ENCODE data around the gene JAKMIP2. TPM values are rescaled to one million over a fixed set of nuclear protein-coding genes. Genes with fewer than 3 reads are reported as not detected.

The JAKMIP2 gene
- total RNA-seq, 1 experiment from 2014 or later: 67.4 TPM

DNA sequence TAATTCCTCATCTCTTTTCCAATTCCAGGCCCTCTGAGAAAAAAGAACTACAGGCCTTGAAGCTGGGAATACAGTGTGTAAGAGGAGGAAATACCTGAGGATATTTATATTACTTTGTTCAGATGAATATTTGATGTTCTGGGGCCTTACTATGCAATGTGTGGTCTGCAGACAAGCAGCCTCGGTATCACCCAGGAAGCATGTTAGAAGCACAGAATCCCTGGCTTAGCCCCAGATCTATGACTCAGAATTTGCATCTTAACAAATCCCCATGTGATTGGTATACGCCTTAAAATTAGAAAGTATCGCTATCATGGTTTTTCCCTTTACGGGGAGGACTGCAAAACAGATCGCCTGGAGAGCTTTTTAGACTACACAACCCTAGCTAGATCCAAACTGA, 121.0 kb downstream of the JAKMIP2 start:
- TF ChIP-seq, protein P1, sequence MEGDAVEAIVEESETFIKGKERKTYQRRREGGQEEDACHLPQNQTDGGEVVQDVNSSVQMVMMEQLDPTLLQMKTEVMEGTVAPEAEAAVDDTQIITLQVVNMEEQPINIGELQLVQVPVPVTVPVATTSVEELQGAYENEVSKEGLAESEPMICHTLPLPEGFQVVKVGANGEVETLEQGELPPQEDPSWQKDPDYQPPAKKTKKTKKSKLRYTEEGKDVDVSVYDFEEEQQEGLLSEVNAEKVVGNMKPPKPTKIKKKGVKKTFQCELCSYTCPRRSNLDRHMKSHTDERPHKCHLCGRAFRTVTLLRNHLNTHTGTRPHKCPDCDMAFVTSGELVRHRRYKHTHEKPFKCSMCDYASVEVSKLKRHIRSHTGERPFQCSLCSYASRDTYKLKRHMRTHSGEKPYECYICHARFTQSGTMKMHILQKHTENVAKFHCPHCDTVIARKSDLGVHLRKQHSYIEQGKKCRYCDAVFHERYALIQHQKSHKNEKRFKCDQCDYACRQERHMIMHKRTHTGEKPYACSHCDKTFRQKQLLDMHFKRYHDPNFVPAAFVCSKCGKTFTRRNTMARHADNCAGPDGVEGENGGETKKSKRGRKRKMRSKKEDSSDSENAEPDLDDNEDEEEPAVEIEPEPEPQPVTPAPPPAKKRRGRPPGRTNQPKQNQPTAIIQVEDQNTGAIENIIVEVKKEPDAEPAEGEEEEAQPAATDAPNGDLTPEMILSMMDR (conservative IDR thresholded peaks at IDR 0.05; ENCODE audit: low read depth, low read length): no peak
- TF ChIP-seq EZH2 (IDR thresholded peaks at IDR 0.05; ENCODE audit: borderline replicate concordance, low read depth, low read length, poor library complexity, severe bottlenecking): no peak
- ChIA-PET CTCF (no interaction called here), POLR2A (ENCODE audit: low non-redundant PET) (no interaction called here)
- Histone ChIP-seq H3K36me3 (ENCODE audit: insufficient read depth, low read length, poor library complexity, severe bottlenecking) (peaks cover 72% of the 10 kb centered on the region), H3K4me3 (ENCODE audit: low read depth, low read length, poor library complexity, severe bottlenecking) (no peak overlapping the region), H3K9me3 (ENCODE audit: low read depth, low read length, poor library complexity, severe bottlenecking) (peaks cover 3% of the 10 kb centered on the region), H3K27me3 (replicated peaks; ENCODE audit: insufficient read depth, low read depth, low read length, poor library complexity) (no peaks in the 10 kb centered on the region), H3K4me1 (ENCODE audit: insufficient read depth, low read length, poor library complexity, severe bottlenecking) (peaks cover 7% of the 10 kb centered on the region), H3K27ac (ENCODE audit: low read depth, low read length, poor library complexity, severe bottlenecking) (no peak overlapping the region)
- BruUV-seq (replicated peaks): no TSS peak
- DNase-seq (ENCODE audit: low spot score): peak; percentile 66
- intact Hi-C loops (cut with micrococcal nuclease; ENCODE audit: unreplicated experiment): no loop called here

DNA sequence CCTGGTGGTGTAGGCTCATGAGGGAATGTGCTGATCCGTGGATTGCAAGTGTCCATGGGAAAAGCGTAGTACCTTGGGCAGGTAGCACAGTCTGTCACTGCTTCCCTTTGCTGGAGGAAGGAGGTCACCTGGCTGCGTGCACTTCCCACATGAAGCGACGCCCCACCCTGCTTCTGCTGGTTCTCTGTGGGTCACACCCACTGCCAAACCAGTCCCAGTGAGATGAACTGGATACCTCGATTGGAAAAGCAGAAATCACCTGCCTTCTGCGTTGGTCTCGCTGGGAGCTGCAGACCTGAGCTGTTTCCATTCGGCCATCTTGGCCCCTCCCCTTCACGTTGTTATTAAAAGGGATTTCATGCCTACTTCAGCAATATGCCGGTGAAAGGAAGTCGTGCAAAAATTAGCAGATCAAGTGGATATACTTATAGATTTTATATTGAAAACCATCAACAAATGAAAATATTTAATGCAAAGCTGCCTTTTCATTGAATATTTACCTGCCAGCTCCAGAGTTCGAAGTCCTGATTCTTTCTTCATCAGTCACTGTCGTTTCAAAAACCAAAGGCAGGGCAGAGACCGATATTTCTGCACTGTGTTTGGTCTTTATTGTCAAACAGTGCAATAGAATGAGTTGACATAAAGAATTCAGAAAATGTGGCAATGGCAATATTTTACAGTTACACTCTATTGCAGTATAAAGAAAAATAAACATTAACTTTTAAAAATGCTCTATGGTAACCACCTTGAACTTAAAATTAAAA, 123.2 kb downstream of the JAKMIP2 start:
- DNase-seq (ENCODE audit: low spot score): no peak
- intact Hi-C loops (cut with micrococcal nuclease; ENCODE audit: unreplicated experiment): no loop called here
- Histone ChIP-seq H3K36me3 (ENCODE audit: insufficient read depth, low read length, poor library complexity, severe bottlenecking) (peaks cover 64% of the 10 kb centered on the region), H3K27me3 (replicated peaks; ENCODE audit: insufficient read depth, low read depth, low read length, poor library complexity) (no peaks in the 10 kb centered on the region), H3K9me3 (ENCODE audit: low read depth, low read length, poor library complexity, severe bottlenecking) (peaks cover under 1% of the 10 kb centered on the region), H3K27ac (ENCODE audit: low read depth, low read length, poor library complexity, severe bottlenecking) (no peak overlapping the region), H3K4me1 (ENCODE audit: insufficient read depth, low read length, poor library complexity, severe bottlenecking) (peaks cover 7% of the 10 kb centered on the region), H3K4me3 (ENCODE audit: low read depth, low read length, poor library complexity, severe bottlenecking) (no peak overlapping the region)
- TF ChIP-seq, protein P1 (conservative IDR thresholded peaks at IDR 0.05; ENCODE audit: low read depth, low read length): no peak
- no peak for TF ChIP-seq EZH2 (IDR thresholded peaks at IDR 0.05; ENCODE audit: borderline replicate concordance, low read depth, low read length, poor library complexity, severe bottlenecking)
- POLR2A ChIA-PET (ENCODE audit: low non-redundant PET): no interaction called here
- BruUV-seq (replicated peaks): no TSS peak
- CTCF ChIA-PET: no interaction called here

DNA sequence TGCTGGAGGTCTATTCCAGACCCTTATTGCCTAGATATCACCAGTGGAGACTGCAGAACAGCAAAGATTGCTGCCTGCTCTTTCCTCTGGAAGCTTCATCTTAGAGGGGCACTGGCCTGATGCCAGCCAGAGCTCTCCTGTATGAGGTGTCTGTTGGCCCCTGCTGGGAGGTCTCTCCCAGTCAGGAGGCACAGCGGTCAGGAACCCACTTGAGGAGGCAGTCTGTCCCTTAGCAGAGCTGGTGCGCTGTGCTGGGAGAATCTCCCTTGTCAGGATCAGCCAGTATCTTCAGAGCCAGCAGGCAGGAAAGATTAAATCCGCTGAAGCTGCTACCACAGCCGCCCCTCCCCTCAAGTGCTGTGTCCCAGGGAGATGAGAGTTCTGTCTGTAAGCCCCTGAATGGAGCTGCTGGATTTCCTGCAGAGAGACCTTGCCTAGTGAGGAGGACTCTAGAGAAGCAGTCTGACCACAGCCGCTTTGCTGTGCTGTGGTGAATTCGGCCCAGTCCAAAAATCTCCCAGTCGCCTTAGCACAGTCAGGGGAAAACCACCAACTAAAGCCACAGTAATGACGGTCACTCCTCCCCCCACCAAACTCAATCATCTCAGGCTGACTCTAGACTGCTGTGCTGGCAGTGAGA, 124.1 kb downstream of the JAKMIP2 start:
- POLR2A ChIA-PET (ENCODE audit: low non-redundant PET): no interaction called here
- no TSS peak for BruUV-seq (replicated peaks)
- Histone ChIP-seq H3K4me1 (ENCODE audit: insufficient read depth, low read length, poor library complexity, severe bottlenecking) (peaks cover 7% of the 10 kb centered on the region), H3K9me3 (ENCODE audit: low read depth, low read length, poor library complexity, severe bottlenecking) (no peaks in the 10 kb centered on the region), H3K27ac (ENCODE audit: low read depth, low read length, poor library complexity, severe bottlenecking) (no peak overlapping the region), H3K27me3 (replicated peaks; ENCODE audit: insufficient read depth, low read depth, low read length, poor library complexity) (no peaks in the 10 kb centered on the region), H3K4me3 (ENCODE audit: low read depth, low read length, poor library complexity, severe bottlenecking) (no peak overlapping the region), H3K36me3 (ENCODE audit: insufficient read depth, low read length, poor library complexity, severe bottlenecking) (peaks cover 55% of the 10 kb centered on the region)
- CTCF ChIA-PET: no interaction called here
- TF ChIP-seq, protein P1 (conservative IDR thresholded peaks at IDR 0.05; ENCODE audit: low read depth, low read length): no peak
- TF ChIP-seq EZH2 (IDR thresholded peaks at IDR 0.05; ENCODE audit: borderline replicate concordance, low read depth, low read length, poor library complexity, severe bottlenecking): no peak
- intact Hi-C loops (cut with micrococcal nuclease; ENCODE audit: unreplicated experiment): no loop called here
- no peak for DNase-seq (ENCODE audit: low spot score)

All from A673 (cell line).